HG02970 (cell line): ENCODE results near the gene EDC3.
"Not testable (repeated sequence)": the region's sequence is repeated elsewhere in the genome, so short reads cannot be mapped to it uniquely, and the experiment has no call there.

Experiments used
- ATAC-seq: cut with Tn5 transposase; IDR thresholded peaks from one replicate; pipeline ENCODE4 v1.9.1; 2021; ENCODE audit warnings: mild to moderate bottlenecking, moderate library complexity, moderate number of reproducible peaks; ENCODE audit not compliant: unreplicated experiment, low FRiP score

EDC3 gene

GRCh38 chr15:74712311-74712710 is 16.5 kb upstream of the EDC3 start:
- ATAC-seq, result no peak

GRCh38 chr15:74710319-74711094 is 14.7 kb upstream of the EDC3 start:
- no peak for ATAC-seq

- ATAC-seq, result no peak
Measured at GRCh38 chr15:74709892-74710291, 14.1 kb upstream of the EDC3 start.

- ATAC-seq, result no peak
Measured at GRCh38 chr15:74709011-74709410, 13.2 kb upstream of the EDC3 start.

GRCh38 chr15:74696808-74697207 is 984 bp upstream of the EDC3 start:
- ATAC-seq, result no peak

- no peak for ATAC-seq
Measured at GRCh38 chr15:74696398-74696729, 540 bp upstream of the EDC3 start.

GRCh38 chr15:74692327-74692726 is 3.5 kb downstream of the EDC3 start:
- no peak for ATAC-seq

GRCh38 chr15:74683758-74684157 is 12.1 kb downstream of the EDC3 start:
- ATAC-seq, result no peak

- no peak for ATAC-seq
Measured at GRCh38 chr15:74682954-74683353, 12.9 kb downstream of the EDC3 start.

GRCh38 chr15:74680456-74680855 is 15.4 kb downstream of the EDC3 start:
- ATAC-seq, result no peak

- no peak for ATAC-seq
Measured at GRCh38 chr15:74676801-74677200, 19.0 kb downstream of the EDC3 start.

GRCh38 chr15:74674161-74674560 is 21.7 kb downstream of the EDC3 start:
- ATAC-seq, result no peak

GRCh38 chr15:74669627-74670026 is 26.2 kb downstream of the EDC3 start:
- ATAC-seq, result no peak

- ATAC-seq, result no peak
Measured at GRCh38 chr15:74667975-74668374, 27.8 kb downstream of the EDC3 start.

- ATAC-seq, result no peak
Measured at GRCh38 chr15:74664670-74665069, 31.2 kb downstream of the EDC3 start.

- ATAC-seq, result no peak
Measured at GRCh38 chr15:74664028-74664616, 31.7 kb downstream of the EDC3 start.

- ATAC-seq, result no peak
Measured at GRCh38 chr15:74663303-74664027, 32.4 kb downstream of the EDC3 start.

- no peak for ATAC-seq
Measured at GRCh38 chr15:74662064-74662860, 33.6 kb downstream of the EDC3 start.

GRCh38 chr15:74661280-74661679 is 34.5 kb downstream of the EDC3 start:
- not testable (repeated sequence) for ATAC-seq

- no peak for ATAC-seq
Measured at GRCh38 chr15:74657846-74658245, 38.0 kb downstream of the EDC3 start.
